Activated CD4-positive, alpha-beta T cell treated with anti-CD3 and anti-CD28 coated beads, Interleukin-2, amount 10 ng/mL, durations not matched to agents 24 days and 14 days (primary cell): ENCODE results near the gene TNFAIP2. TPM values are rescaled to one million over a fixed set of nuclear protein-coding genes. Genes with fewer than 3 reads are reported as not detected.

Source experiments
- total RNA-seq: library from RNA; stranded (reverse); gene quantifications from 2 replicates; pipeline ENCODE4 v1.2.3, GENCODE V29; 2022

TNFAIP2 gene
- total RNA-seq, 1 donor from 2014 or later, result 0.37 TPM

Other genes with a start within 250 kb of the TNFAIP2 start
- gene AMN, start 200.8 kb upstream of the TNFAIP2 start, total RNA-seq, result 0.35 and 0.62 TPM in 2 replicates
- 1.5 and 1.7 TPM in 2 replicates for gene CDC42BPB, start 65.9 kb upstream of the TNFAIP2 start, total RNA-seq
- gene LBHD2, start 39.3 kb upstream of the TNFAIP2 start, total RNA-seq, result not detected in 2 replicates
- not detected in 2 replicates for gene EXOC3L4, start 28.7 kb upstream of the TNFAIP2 start, total RNA-seq
- 258 and 260 TPM in 2 replicates for gene EIF5, start 210.8 kb downstream of the TNFAIP2 start, total RNA-seq